SK-N-SH treated with all-trans-retinoic acid at 6 μM for 48 hours (cell line): Measurements from ENCODE around the gene TSC22D1.

Experiments used
- CREB5 ChIP-seq: fragments of 250-450 bp; sonication (Bioruptor Pico); IDR thresholded peaks from 2 replicates; pipeline ENCODE4 v1.5.1; 2020; ENCODE audit warnings: low read depth, mild to moderate bottlenecking, moderate library complexity
- ISL1 ChIP-seq: fragments of 250-450 bp; sonication (Bioruptor Pico); IDR thresholded peaks from 2 replicates; pipeline ENCODE4 v2.1.2; 2022; ENCODE audit warnings: mild to moderate bottlenecking, moderate library complexity
- PATZ1 ChIP-seq: fragments of 250-450 bp; sonication (Bioruptor Pico); IDR thresholded peaks from 2 replicates; pipeline ENCODE4 v1.8.0; 2020; ENCODE audit warnings: mild to moderate bottlenecking, moderate library complexity, borderline replicate concordance
- RARB ChIP-seq: fragments of 250-450 bp; sonication (Bioruptor Pico); IDR thresholded peaks from 2 replicates; pipeline ENCODE4 v1.8.0; 2021; ENCODE audit warnings: mild to moderate bottlenecking, moderate library complexity
- TCF4 ChIP-seq: fragments of 250-450 bp; sonication (Bioruptor Pico); IDR thresholded peaks from 2 replicates; pipeline ENCODE4 v1.8.0; 2021; ENCODE audit warnings: mild to moderate bottlenecking, moderate library complexity, borderline replicate concordance
- ZNF565 ChIP-seq: fragments of 450-650 bp; formaldehyde crosslinking; conservative IDR thresholded peaks from 2 replicates; pipeline ENCODE4 v1.5.0; 2020; ENCODE audit warnings: low read depth, mild to moderate bottlenecking, moderate library complexity
- ZNF8 ChIP-seq: fragments of 450-650 bp; formaldehyde crosslinking; IDR thresholded peaks from 2 replicates; pipeline ENCODE4 v1.5.0; 2020; ENCODE audit warnings: mild to moderate bottlenecking, moderate library complexity

- TF ChIP-seq CREB5 (CRISPR knock-in tag) (no peak), PATZ1 (CRISPR knock-in tag) (no peak), ZNF565 (CRISPR knock-in tag) (no peak), ZNF8 (CRISPR knock-in tag) (no peak), RARB (no peak), TCF4 (CRISPR knock-in tag) (no peak), ISL1 (no peak)
These were observed 190.3 kb downstream of the TSC22D1 start for GRCh38 chr13:44385847-44386246.
